HG02678 (cell line): ENCODE data around the gene MVD.
A peak's percentile ranks its signal among the peaks of the same experiment; 100 is the strongest.

Experiments used
- ATAC-seq: cut with Tn5 transposase; IDR thresholded peaks from one replicate; pipeline ENCODE4 v1.9.1; 2021; ENCODE audit warnings: mild to moderate bottlenecking, moderate library complexity; ENCODE audit not compliant: unreplicated experiment

MVD gene

GRCh38 chr16:88658714-88659113, 4.2 kb downstream of the MVD start:
- no peak for ATAC-seq

- no peak for ATAC-seq
Observed at GRCh38 chr16:88657371-88657770, 5.5 kb downstream of the MVD start.

- no peak for ATAC-seq
Observed at GRCh38 chr16:88656291-88656980, 6.5 kb downstream of the MVD start.

GRCh38 chr16:88655733-88656281, 7.1 kb downstream of the MVD start:
- ATAC-seq = no peak

GRCh38 chr16:88655053-88655732, 7.7 kb downstream of the MVD start:
- ATAC-seq = no peak

- no peak for ATAC-seq
Observed at GRCh38 chr16:88654363-88655052, 8.4 kb downstream of the MVD start.

- ATAC-seq = no peak
Observed at GRCh38 chr16:88653596-88654362, 9.1 kb downstream of the MVD start.

GRCh38 chr16:88653101-88653500, 9.8 kb downstream of the MVD start:
- ATAC-seq = no peak

GRCh38 chr16:88652762-88653063, 10.2 kb downstream of the MVD start:
- ATAC-seq = no peak

- ATAC-seq = no peak
Observed at GRCh38 chr16:88651989-88652761, 10.7 kb downstream of the MVD start.

GRCh38 chr16:88651276-88651988, 11.5 kb downstream of the MVD start:
- peak; percentile 72 for ATAC-seq

- ATAC-seq = peak; percentile 70
Observed at GRCh38 chr16:88650749-88651275, 12.1 kb downstream of the MVD start, which contains the start of gene CYBA. CYBA (minus strand) TSS chr16:88651053; CDS start chr16:88651013, 40 bp downstream.

- ATAC-seq = peak; percentile 18
Observed at GRCh38 chr16:88649924-88650748, 12.8 kb downstream of the MVD start.

- ATAC-seq = no peak
Observed at GRCh38 chr16:88649195-88649923, 13.5 kb downstream of the MVD start.

- ATAC-seq = no peak
Observed at GRCh38 chr16:88647178-88648070, 15.5 kb downstream of the MVD start.

GRCh38 chr16:88646345-88647034, 16.4 kb downstream of the MVD start:
- ATAC-seq = no peak
